NCI-H2029 (cell line): ENCODE measurements around the gene NUDT10.
"Not testable (repeated sequence)": the region's sequence is repeated elsewhere in the genome, so short reads cannot be mapped to it uniquely, and the experiment has no call there.

Experiments used
- DNase-seq: peaks from one replicate; lab custom pipeline; 2025; lab: John Stamatoyannopoulos, UW

NUDT10 gene

DNA sequence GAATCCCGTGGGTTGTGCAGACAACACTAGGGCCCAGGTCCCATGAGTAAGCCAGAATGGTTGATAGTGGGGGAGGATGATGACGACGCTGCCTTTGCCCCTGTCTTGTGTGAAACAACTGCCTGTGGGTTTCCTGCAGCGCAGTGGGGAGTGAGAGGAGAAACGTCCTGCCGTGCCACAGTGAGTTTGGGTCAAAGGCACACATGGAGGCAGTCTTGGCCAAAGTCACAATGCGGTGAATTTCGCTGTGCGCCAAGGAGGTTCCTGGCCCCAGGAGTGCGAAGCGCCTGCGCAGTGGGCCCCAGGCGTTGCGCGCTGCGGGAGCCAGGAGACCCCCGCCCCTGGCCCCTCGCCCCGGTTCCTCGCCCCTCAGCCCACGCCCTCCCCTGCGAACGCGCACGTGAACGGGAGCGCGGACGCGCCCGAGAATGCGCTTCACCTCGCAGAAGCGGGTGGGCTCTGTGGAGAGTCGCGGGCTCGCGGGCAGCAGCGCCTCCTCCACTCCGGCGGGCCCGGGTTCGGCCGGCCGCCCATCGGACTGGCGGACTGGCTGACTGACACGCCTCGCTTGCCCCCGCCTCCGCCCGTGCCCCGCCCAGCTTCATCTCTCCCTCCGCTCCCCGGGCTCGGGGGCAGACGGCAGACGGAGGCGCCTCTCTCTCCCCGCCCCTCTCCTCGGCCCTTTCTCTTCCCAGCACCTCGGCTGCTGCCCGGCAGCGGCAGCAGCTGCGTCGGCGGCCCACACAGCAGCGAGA lies at the start of gene NUDT10:
Gene NUDT10 (plus strand): TSS at position 635 of the 755 bp plus-strand sequence. CDS start 144 bp downstream, outside the sequence.
- DNase-seq = no peak

DNA sequence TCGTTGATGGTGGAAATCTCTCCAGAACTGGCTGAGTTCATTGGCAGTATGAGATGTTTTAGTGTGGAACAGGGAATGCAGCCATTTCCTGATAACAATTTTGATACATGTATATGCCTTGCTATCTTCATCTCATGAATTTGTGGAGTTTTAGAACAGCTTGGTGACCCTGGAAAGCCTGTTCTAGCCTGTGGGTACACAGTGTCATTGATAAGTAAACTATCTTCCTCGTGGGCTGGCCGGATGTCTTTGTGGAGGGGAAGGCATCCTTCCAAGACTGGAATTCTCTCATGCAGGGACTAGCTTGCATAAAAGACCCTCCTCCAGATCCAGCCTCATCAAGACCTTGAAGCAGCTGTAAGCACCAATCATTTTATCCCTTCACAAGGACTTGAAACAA lies 40.2 kb upstream of the NUDT10 start:
- no peak for DNase-seq

DNA sequence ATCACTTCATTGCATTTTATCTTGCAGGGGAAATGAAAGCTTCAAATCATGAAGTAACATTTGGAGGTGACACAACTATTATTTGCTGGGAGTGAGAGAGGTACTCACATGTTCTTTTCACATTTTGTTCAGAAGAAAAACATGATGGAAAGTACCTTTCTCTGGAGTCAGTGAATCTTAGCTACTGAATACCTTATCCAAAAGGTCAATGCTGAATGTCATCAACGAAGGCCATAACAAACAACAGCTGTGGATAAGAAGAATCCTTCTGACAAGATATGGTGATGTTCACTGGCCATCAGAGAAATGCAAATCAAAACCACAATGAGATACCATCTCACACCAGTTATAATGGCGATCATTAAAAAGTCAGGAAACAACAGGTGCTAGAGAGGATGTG lies 36.5 kb upstream of the NUDT10 start:
- no peak for DNase-seq

DNA sequence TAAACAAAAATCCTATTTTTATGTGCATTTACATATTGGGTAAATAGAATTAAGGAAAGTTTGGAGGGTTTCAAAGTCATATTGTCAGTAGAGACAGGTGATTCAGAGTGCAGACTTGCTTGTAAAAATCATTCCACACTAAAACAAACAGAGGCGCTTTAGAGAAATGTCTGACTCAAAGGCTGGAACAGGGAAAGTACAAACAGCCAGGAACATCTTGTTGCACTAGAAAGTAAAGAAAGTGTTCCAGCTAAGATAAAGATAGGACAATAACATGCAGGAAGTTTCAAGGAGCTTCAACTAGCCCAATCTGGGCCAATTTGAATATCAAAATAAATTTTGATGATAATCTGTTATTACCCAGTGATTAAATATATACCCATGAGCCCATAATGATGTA lies 16.4 kb upstream of the NUDT10 start:
- DNase-seq = no peak

DNA sequence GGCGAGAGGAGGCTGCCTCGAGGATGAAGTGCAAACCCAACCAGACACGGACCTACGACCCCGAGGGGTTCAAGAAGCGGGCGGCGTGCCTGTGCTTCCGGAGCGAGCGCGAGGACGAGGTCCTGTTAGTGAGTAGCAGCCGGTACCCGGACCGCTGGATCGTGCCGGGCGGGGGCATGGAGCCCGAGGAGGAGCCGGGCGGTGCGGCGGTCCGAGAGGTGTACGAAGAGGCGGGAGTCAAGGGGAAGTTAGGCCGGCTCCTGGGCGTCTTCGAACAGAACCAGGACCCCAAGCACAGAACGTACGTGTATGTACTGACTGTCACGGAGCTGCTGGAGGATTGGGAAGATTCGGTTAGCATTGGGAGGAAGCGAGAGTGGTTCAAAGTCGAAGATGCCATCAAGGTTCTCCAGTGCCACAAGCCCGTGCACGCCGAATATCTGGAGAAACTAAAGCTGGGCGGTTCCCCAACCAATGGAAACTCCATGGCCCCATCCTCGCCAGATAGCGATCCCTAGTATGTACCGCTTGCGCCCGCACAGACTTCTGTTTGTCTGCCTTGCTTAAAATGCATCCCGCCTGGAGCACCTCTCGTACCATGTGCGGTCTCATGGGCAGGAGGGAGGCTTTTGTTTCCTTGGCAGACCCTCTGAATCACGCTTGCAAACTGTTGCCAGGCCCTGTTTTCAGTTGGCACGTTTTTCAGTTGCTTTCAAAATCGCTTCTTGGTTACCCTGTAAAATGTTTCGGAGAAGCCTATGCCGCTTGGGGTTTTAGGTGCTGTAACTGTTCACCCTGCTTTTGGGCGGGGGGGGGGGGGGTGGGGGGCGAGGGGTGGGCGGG lies 542 bp downstream of the NUDT10 start:
- not testable (repeated sequence) for DNase-seq

DNA sequence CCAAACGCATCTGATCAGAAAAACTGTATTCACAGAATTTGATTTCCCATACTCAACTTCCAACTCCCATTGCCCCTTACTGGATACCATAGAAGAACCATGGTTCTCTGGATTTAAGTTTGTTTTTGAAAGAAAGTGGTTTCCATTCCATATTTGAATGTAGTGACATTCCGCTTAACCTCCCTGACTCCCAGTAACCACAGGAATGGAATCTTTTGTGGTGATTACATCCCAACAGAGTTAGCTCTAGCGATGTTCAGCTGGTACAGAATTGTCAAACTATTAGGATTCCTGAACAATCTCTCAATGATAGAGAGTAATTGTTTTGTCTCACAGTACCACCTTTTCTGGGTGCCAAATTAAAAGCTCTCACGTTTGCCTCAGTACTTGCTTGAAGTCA lies 1.7 kb downstream of the NUDT10 start:
- DNase-seq = no peak

DNA sequence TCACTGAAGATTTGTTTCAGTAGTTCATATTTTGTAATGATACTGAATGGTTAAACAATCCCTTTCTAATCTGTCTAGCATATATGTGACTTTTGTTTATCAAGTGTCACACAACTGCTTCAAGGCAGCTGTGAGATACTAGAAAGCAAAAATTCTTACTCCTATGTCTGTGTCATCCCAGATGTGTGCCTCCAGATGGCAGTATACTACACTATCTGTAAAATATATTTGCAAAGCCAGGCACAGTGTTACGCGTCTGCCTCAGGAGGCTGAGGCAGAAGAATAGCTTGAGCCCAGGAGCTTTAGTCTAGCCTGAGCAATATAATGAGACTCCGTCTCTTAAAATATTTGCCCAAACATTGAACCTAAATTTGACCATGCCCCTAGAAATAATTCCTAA lies 4.0 kb downstream of the NUDT10 start:
- no peak for DNase-seq

DNA sequence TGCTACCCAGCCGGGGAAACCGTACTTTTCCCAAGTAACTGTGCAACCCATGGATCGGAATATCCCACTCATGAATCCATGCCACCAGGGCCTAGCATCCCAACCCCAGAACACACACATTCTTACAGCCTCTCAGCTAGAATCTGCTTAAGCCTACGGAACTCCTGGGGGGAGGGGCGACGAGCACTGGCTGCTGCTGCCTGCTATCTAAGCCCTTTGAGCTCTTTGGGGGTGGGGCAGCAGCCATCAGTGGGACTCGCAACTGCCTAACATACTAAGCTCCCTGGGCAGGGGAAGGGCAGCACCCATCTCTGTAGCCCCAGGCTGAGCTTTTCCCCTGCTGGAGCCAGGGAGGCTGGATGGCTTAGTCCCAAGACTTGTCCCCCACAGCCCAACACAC lies 28.6 kb downstream of the NUDT10 start:
- DNase-seq = no peak

DNA sequence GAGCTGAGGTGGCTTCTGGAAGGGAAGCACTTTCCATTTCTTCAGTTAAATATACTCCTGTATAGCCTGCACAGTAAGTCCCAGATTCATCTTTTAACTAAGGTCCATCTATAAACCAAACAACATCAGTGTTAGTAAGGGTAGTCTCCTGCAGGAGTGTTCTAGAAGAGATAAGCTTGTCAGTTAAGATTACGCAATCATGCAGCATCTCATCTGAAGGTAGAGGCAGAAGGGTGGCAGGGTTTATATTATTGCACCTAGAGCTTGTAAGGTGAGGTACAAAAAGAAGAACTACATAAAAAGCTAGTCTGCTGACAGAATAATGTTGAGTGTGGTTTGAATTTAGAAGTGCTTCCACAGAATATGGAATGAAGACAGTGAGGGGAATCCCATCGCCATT lies 44.0 kb downstream of the NUDT10 start:
- DNase-seq = no peak
